ENCODE measurements around the gene DHRS1. TPM values are rescaled to one million over a fixed set of nuclear protein-coding genes. Genes with fewer than 3 reads are reported as not detected.
A peak's percentile ranks its signal among the peaks of the same experiment; 100 is the strongest.

DHRS1 gene
- total and polyA plus RNA-seq, 9 of the 15 experiments (the other 6 are each of a cell fraction or from before 2014, with no cell fraction given), result 7.3 to 33.6 (median 13.3) TPM

GRCh38 chr14:24317141-24317928, 17.8 kb upstream of the DHRS1 start (continued):
- TF ChIP-seq RAD21 (CRISPR knock-in tag; conservative IDR thresholded peaks at IDR 0.05 in 1 of 2, IDR thresholded peaks at IDR 0.05 in 1 of 2), result no peak
- TF ChIP-seq TEAD4 (IDR thresholded peaks at IDR 0.05; ENCODE audit: low read length), result no peak
- TF ChIP-seq TEAD4 (CRISPR knock-in tag; IDR thresholded peaks at IDR 0.05; ENCODE audit: borderline replicate concordance), result no peak
- TF ChIP-seq LEF1 (IDR thresholded peaks at IDR 0.05), result no peak
- TF ChIP-seq VEZF1 (CRISPR knock-in tag; IDR thresholded peaks at IDR 0.05), result peak; percentile 44; the same call in 1 of the 2 replicates
- TF ChIP-seq POLR2B (IDR thresholded peaks at IDR 0.05; ENCODE audit: low read depth, partially characterized antibody), result no peak
- no peak for TF ChIP-seq PHF8 (IDR thresholded peaks at IDR 0.05; ENCODE audit: borderline replicate concordance, low read length)
- no peak for TF ChIP-seq ZNF764 (CRISPR knock-in tag; IDR thresholded peaks at IDR 0.05; ENCODE audit: low read depth)
- peak; percentile 39; the same call in 1 of the 2 replicates for TF ChIP-seq JUN (IDR thresholded peaks at IDR 0.05; ENCODE audit: borderline replicate concordance, low read depth, low read length)
- TF ChIP-seq JUN (CRISPR knock-in tag; IDR thresholded peaks at IDR 0.05; ENCODE audit: borderline replicate concordance), result no peak
- peak; percentile 92 for TF ChIP-seq NFATC3 (IDR thresholded peaks at IDR 0.05)
- TF ChIP-seq ZNF280A (IDR thresholded peaks at IDR 0.05; ENCODE audit: low read depth, partially characterized antibody), result no peak
- TF ChIP-seq EHMT2 (IDR thresholded peaks at IDR 0.05), result no peak
- TF ChIP-seq FOSL1 (tag; conservative IDR thresholded peaks at IDR 0.05), result peak; percentile 93
- peak; percentile 66 for TF ChIP-seq SOX6 (IDR thresholded peaks at IDR 0.05)
- TF ChIP-seq TRIM25 (IDR thresholded peaks at IDR 0.05; ENCODE audit: borderline replicate concordance), result no peak
- peak; percentile 48 for TF ChIP-seq FOS (IDR thresholded peaks at IDR 0.05; ENCODE audit: extremely low read depth, insufficient read length)
- TF ChIP-seq LCOR (CRISPR knock-in tag; IDR thresholded peaks at IDR 0.05), result peak; percentile 27; the same call in 1 of the 2 replicates

Data from K562 (cell line).